PC-3 (cell line): ENCODE data around the gene VTI1B.

ENCODE experiments used
- CTCF ChIP-seq: fragments of 300-600 bp; sonication (generic); conservative IDR thresholded peaks from 2 replicates; pipeline ENCODE4 v1.5.1; 2017; ENCODE audit warnings: antibody characterized with exemption, low read depth, mild to moderate bottlenecking, low read length
- EZH2phosphoT487 ChIP-seq: fragments of 300-600 bp; sonication (generic); IDR thresholded peaks from 2 replicates; pipeline ENCODE4 v1.6.1; 2018; ENCODE audit warnings: mild to moderate bottlenecking, antibody characterized with exemption, low read length, borderline replicate concordance

DNA sequence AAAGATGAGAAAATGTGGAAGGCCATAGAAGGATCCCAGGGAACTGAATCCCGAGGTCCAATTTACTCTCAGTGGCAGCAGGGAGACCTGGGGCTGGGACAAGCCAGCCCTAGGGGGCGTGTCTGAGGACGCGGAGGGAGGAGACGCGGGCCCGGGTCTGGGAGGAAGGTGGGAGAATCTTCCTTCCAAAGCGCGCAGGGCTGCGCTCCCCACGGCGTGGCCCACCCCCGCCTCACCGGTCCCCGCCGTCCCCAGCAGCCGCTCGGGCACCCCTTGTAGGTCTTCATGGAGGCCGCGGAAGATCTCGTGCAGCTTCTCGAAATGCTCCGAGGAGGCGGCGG is 323 bp downstream of the VTI1B start:
- TF ChIP-seq EZH2phosphoT487 (no peak), CTCF (peak; percentile 15; the same call in 1 of the 2 replicates)
